ENCODE data around the gene USF2.

The USF2 gene

DNA sequence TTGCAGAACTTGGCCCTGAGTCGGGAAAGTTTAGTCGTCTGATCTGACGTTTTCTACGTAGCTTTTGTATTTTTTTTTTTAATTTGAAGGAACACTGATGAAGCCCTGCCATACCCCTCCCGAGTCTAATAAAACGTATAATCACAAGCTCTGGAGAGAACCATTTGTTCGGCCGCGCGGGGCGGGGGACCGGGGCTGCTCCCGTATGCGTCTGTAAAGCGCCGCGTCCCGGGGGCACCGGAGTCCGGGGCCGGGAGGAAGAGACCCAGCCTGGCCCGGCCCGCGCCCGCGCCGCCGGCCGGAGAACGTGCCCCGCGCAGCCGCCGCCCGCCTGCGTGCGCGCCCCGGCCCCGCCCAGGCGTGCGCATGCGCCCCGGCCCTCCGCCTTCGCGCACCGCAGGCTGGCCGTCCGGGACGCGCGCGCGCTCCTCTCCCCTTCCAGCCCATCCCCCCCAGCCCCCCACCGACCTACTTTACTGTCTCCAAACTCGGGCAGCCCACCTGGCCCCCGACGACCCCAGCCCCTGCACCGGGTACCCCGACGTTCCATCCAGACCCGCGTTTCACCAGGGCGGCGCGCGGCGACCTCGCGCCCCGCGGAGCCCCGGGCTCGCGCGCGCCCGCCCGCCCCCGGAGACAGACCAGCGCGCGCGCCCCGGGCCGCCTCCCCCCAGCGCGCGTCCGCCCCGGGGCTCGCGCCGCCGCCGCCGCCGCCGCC is 785 bp upstream of the USF2 start:
- H3K9me3 ChIP-seq (replicated peaks in 1 of 11) = no peaks in the 10 kb centered on the region
- peak overlapping the region; percentile 76 to 93 (median 83) for H3K4me3 ChIP-seq
- peak overlapping the region; percentile 91 to 98 (median 93) for H3K27ac ChIP-seq
- no peaks in the 10 kb centered on the region for H3K27me3 ChIP-seq
- TF ChIP-seq Cebpa-rat (IDR thresholded peaks at IDR 0.05) = no peak
- H3K36me3 ChIP-seq = peaks cover 18 to 35% (median 23%) of the 10 kb centered on the region in 11 experiments
- H4K20me1 ChIP-seq = peaks cover 0 to 14% (median 0%) of the 10 kb centered on the region in 11 experiments; a peak in 8 of 22 replicates
- H3K4me2 ChIP-seq = peak overlapping the region; percentile 91 to 100 (median 98)
- H3K9ac ChIP-seq = peak overlapping the region; percentile 85 to 98 (median 95)
- H3K4me1 ChIP-seq = peaks cover 70 to 76% (median 73%) of the 10 kb centered on the region in 10 experiments

DNA sequence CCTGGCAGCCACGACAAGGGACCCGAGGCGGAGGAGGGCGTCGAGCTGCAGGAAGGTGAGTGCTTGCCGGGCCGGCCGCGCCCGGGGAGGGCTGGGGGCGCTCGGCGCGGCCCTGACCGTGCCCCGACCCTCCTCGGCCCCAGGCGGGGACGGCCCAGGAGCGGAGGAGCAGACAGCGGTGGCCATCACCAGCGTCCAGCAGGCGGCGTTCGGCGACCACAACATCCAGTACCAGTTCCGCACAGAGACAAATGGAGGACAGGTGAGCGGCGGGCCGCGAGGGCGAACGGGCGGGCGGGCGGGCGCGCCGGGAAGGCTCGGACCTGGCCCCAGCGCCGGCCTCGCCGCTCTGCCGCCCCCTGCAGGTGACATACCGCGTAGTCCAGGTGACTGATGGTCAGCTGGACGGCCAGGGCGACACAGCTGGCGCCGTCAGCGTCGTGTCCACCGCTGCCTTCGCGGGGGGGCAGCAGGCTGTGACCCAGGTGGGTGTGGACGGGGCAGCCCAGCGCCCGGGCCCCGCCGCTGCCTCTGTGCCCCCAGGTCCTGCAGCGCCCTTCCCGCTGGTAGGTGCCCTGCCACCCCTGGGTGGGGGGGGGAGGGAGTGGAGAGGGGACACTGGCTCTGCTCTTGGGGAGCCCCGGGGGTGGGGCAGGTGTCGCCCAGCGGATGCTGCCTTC is 816 bp downstream of the USF2 start:
- Histone ChIP-seq H4K20me1 (peaks cover 0 to 9% (median 0%) of the 10 kb centered on the region in 11 experiments; a peak in 8 of 22 replicates), H3K4me2 (peak overlapping the region; percentile 57 to 93 (median 85)), H3K27me3 (no peaks in the 10 kb centered on the region), H3K4me1 (peaks cover 62 to 75% (median 68%) of the 10 kb centered on the region in 10 experiments), H3K9ac (peak overlapping the region; percentile 85 to 98 (median 95)), H3K36me3 (peaks cover 34 to 51% (median 39%) of the 10 kb centered on the region in 11 experiments), H3K4me3 (peak overlapping the region; percentile 76 to 93 (median 83)), H3K9me3 (replicated peaks in 1 of 11) (no peaks in the 10 kb centered on the region), H3K27ac (peak overlapping the region; percentile 91 to 98 (median 94))
- no peak for TF ChIP-seq Cebpa-rat (IDR thresholded peaks at IDR 0.05)

DNA sequence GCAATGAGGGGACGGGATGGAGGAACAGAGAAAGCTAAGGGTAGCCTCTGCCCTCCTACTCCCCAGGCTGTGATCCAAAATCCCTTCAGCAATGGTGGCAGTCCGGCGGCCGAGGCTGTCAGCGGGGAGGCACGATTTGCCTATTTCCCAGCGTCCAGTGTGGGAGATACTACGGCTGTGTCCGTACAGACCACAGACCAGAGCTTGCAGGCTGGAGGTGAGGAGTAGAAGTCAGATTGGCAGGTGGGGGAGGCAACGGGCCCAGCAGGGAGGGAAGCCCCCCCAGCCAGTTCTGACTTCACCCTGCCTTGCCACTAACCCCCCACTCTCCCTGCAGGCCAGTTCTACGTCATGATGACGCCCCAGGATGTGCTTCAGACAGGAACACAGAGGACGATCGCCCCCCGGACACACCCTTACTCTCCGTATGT is 1.6 kb downstream of the USF2 start:
- peak overlapping the region; percentile 73 to 97 (median 93); a peak in 17 of 22 replicates for H3K9ac ChIP-seq

DNA sequence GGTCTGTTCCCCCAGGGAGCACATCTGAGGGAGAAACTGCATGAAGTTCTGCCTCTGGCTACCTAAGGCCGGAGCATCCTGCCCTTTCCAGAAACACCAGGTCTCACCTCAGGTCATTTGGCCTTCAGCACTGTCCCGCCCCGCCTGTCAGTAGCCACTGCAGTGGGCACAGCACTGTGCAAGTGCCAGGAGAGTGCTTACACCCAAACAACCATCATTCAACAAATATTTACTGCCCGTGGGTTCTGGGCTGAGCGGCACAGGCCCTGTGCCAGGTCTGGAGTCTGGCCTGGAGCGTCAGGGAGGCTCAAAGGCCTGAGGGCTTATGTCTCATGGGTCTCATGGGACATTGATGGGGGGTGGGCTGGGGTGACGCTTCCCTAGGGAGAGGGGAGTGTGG is 2.8 kb downstream of the USF2 start:
- Histone ChIP-seq H3K27me3 (no peaks in the 10 kb centered on the region), H3K27ac (peak overlapping the region in 9 of 11 experiments; percentile 26 to 64 (median 54); a peak in 14 of 22 replicates), H3K4me3 (no peak overlapping the region; a peak in 1 of 20 replicates), H3K9ac (peak overlapping the region; percentile 10 to 58 (median 47); a peak in 19 of 22 replicates), H3K4me1 (peaks cover 42 to 56% (median 49%) of the 10 kb centered on the region in 10 experiments), H3K36me3 (peaks cover 53 to 65% (median 59%) of the 10 kb centered on the region in 11 experiments), H3K4me2 (peak overlapping the region; percentile 57 to 93 (median 82)), H3K9me3 (replicated peaks in 1 of 11) (no peaks in the 10 kb centered on the region), H4K20me1 (peaks cover 0 to 5% (median 0%) of the 10 kb centered on the region in 11 experiments; a peak in 7 of 22 replicates)
- no peak for TF ChIP-seq Cebpa-rat (IDR thresholded peaks at IDR 0.05)

More for the DNA sequence above, 1.6 kb downstream of the USF2 start:
- peak overlapping the region in 9 of 10 experiments; percentile 76 to 93 (median 84); a peak in 13 of 20 replicates for H3K4me3 ChIP-seq
- H3K36me3 ChIP-seq = peaks cover 42 to 59% (median 47%) of the 10 kb centered on the region in 11 experiments
- peaks cover 0 to 4% (median 0%) of the 10 kb centered on the region in 11 experiments; a peak in 7 of 22 replicates for H4K20me1 ChIP-seq
- peaks cover 53 to 68% (median 61%) of the 10 kb centered on the region in 10 experiments for H3K4me1 ChIP-seq
- no peak for TF ChIP-seq Cebpa-rat (IDR thresholded peaks at IDR 0.05)
- H3K4me2 ChIP-seq = peak overlapping the region; percentile 57 to 93 (median 85)
- H3K27ac ChIP-seq = peak overlapping the region in 4 of 11 experiments; percentile 21 to 98 (median 74); a peak in 3 of 22 replicates
- no peaks in the 10 kb centered on the region for H3K27me3 ChIP-seq
- no peaks in the 10 kb centered on the region for H3K9me3 ChIP-seq (replicated peaks in 1 of 11)

DNA sequence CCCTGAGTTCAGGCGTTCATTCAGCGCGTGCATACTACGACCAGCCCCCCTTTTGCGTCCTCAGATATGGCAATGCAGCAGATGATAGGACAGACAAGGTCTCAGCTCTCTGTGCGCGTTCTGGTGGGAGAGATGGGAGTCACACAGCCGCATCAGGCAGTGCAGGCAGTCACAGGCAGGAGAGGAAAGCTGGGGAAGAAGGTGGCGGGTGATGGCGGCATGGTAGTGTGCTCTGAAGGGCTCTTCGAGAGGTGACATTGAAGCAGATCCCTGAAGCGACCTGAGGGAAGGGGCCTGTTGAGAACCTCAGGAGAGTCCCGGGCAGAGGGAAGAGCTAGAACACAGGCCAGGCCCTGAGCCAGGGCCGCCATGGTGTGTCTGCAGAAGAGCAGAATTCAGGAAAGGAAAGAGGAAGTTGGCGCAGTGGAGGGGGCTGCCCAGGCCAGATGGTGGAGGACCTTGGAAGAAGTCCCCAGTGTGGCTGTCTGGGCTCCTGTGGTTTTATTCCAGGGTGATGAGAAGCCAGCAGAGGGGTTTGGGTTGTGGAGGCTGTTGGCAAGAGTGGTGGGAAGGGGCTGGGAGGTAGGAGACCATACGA is 3.5 kb downstream of the USF2 start:
- Histone ChIP-seq H3K9ac (peak overlapping the region; percentile 10 to 58 (median 47); a peak in 18 of 22 replicates), H3K36me3 (peaks cover 60 to 69% (median 65%) of the 10 kb centered on the region in 11 experiments), H3K9me3 (replicated peaks in 1 of 11) (no peaks in the 10 kb centered on the region), H3K4me2 (peak overlapping the region; percentile 57 to 93 (median 82)), H3K27ac (peak overlapping the region in 10 of 11 experiments; percentile 26 to 64 (median 54); a peak in 17 of 22 replicates), H3K4me3 (peak overlapping the region in 1 of 10 experiments; percentile 48; a peak in 1 of 20 replicates), H4K20me1 (peaks cover 0 to 12% (median 0%) of the 10 kb centered on the region in 11 experiments; a peak in 8 of 22 replicates), H3K27me3 (no peaks in the 10 kb centered on the region), H3K4me1 (peaks cover 36 to 50% (median 43%) of the 10 kb centered on the region in 10 experiments)
- no peak for TF ChIP-seq Cebpa-rat (IDR thresholded peaks at IDR 0.05)

DNA sequence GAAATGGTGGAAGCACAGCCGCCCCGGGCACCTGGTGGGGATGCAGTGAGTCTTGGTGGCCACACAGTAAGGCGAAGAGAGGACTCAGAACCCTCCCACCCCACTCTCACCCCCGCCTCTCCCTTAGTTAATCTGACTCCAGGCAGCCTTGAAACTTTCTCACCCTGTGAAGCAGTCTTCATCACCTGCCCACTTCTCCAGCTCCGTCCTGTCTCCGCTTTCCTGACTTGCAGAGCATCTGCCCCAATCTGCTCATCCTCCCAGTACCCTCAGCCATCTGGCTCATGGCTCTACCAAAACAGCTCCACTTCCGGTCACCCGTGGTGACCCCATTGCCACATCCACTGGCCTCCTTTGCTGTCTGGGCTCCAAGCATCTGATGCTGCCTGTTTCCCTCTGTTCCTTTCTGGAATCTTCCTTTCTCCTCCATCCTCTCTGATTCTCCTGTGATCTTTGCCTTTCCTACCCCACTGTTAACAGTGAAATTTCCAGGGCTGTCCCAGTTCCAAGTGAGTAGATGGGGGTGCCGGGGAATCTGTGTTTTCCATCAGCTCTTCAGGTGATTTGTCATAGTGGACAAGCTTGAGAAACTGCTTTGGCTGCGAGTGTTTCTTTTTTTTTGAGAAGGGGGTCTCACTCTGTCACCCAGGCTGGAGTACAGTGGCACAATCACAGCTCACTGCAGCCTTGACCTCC is 4.3 kb downstream of the USF2 start:
- H3K4me3 ChIP-seq = no peak overlapping the region
- H3K4me1 ChIP-seq = peaks cover 36 to 50% (median 42%) of the 10 kb centered on the region in 10 experiments
- H4K20me1 ChIP-seq = peaks cover 0 to 21% (median 1%) of the 10 kb centered on the region in 11 experiments; a peak in 8 of 22 replicates
- peaks cover 69 to 78% (median 74%) of the 10 kb centered on the region in 11 experiments for H3K36me3 ChIP-seq
- H3K4me2 ChIP-seq = peak overlapping the region; percentile 57 to 93 (median 82); a peak in 20 of 22 replicates
- no peak for TF ChIP-seq Cebpa-rat (IDR thresholded peaks at IDR 0.05)
- H3K9ac ChIP-seq = peak overlapping the region in 3 of 11 experiments; percentile 15 to 54 (median 46); a peak in 4 of 22 replicates
- no peaks in the 10 kb centered on the region for H3K9me3 ChIP-seq (replicated peaks in 1 of 11)
- H3K27ac ChIP-seq = peak overlapping the region in 8 of 11 experiments; percentile 44 to 64 (median 55); a peak in 14 of 22 replicates
- H3K27me3 ChIP-seq = no peaks in the 10 kb centered on the region

DNA sequence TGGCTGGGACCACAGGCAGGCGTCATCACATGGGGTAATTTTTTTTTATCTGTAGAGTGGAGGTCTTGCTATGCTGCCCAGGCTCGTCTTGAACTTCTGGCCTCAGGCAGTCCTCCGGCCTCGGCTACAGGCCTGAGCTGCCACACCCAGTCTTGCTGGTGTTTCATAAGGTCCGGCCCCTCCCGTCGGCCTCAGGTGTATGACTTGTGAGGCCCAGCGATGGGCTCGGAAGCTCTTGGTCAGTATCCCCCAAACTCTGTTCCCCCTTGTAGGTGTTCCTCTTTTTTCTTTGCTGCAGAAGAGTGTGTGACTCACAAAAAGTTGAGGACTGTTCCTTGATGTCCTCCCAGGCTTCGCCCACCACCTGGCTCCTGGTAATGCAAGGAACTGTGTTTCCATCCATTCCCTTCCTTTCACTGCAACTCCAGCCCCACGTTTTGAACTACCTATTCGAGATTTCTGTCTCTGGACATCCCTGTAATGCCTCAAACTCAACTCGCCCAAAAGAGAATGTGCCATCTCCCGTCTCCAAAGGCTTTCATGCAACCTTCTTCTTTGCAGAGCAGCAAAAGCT is 5.0 kb downstream of the USF2 start:
- H3K9ac ChIP-seq = 0 out of 22 replicates have a peak overlapping the region, but pooled peaks of 1 of the 11 experiments have one; percentile 24
- peaks cover 75 to 85% (median 81%) of the 10 kb centered on the region in 11 experiments for H3K36me3 ChIP-seq
- peaks cover 0 to 24% (median 4%) of the 10 kb centered on the region in 11 experiments; a peak in 8 of 22 replicates for H4K20me1 ChIP-seq
- peaks cover 36 to 50% (median 43%) of the 10 kb centered on the region in 10 experiments for H3K4me1 ChIP-seq
- no peak for TF ChIP-seq Cebpa-rat (IDR thresholded peaks at IDR 0.05)
- H3K27ac ChIP-seq = peak overlapping the region in 1 of 11 experiments; percentile 54; a peak in 2 of 22 replicates
- no peak overlapping the region for H3K4me3 ChIP-seq
- H3K4me2 ChIP-seq = peak overlapping the region in 4 of 11 experiments; percentile 15 to 89 (median 83); a peak in 6 of 22 replicates
- no peaks in the 10 kb centered on the region for H3K9me3 ChIP-seq (replicated peaks in 1 of 11)
- H3K27me3 ChIP-seq = no peaks in the 10 kb centered on the region

Measured in BLaER1 treated with 17β-estradiol and CSF1 and Interleukin-3, amounts not matched to agents 10 nM and 100 nM (cell line).